Thymus (tissue), 11 donors: ENCODE data around the gene JRKL. TPM values are rescaled to one million over a fixed set of nuclear protein-coding genes. Genes with fewer than 3 reads are reported as not detected.
"Not testable (repeated sequence)": the region's sequence is repeated elsewhere in the genome, so short reads cannot be mapped to it uniquely, and the experiment has no call there.

Source experiments
- DNase-seq, 9 donors: peaks; one replicate each; pipeline ENCODE4 v3.0.0-alpha.2; 2013; ENCODE audit warnings: low spot score in 9 of 9, low read depth in 6 of 9, missing footprints in 1 of 9
- H3K27ac ChIP-seq, 2 donors: one replicate each; pipeline ENCODE4 v1.5.1; 2013; ENCODE audit warnings: control low read depth in 1 of 2, low read depth in 1 of 2, low read length in 1 of 2, mild to moderate bottlenecking in 1 of 2, moderate library complexity in 1 of 2
- H3K27me3 ChIP-seq, 2 donors: one replicate each; pipeline ENCODE4 v1.5.1; 2013; ENCODE audit warnings: low read length in 1 of 2; ENCODE audit not compliant: control insufficient read depth in 2 of 2, insufficient read depth in 1 of 2
- H3K36me3 ChIP-seq, 2 donors: one replicate each; pipeline ENCODE4 v1.5.1; 2013; ENCODE audit warnings: low read length in 1 of 2, mild to moderate bottlenecking in 1 of 2, moderate library complexity in 1 of 2; ENCODE audit not compliant: control insufficient read depth in 2 of 2, insufficient read depth in 2 of 2
- H3K4me1 ChIP-seq, 2 donors: one replicate each; pipeline ENCODE4 v1.5.1; 2013; ENCODE audit warnings: low read length in 2 of 2; ENCODE audit not compliant: control insufficient read depth in 2 of 2, insufficient read depth in 2 of 2
- H3K4me3 ChIP-seq, 2 donors: one replicate each; pipeline ENCODE4 v1.5.1; 2013; ENCODE audit warnings: low read length in 2 of 2, control low read depth in 1 of 2, mild to moderate bottlenecking in 1 of 2
- H3K9me3 ChIP-seq, 2 donors: one replicate each; pipeline ENCODE4 v1.5.1; 2013; ENCODE audit warnings: low read length in 1 of 2, mild to moderate bottlenecking in 1 of 2; ENCODE audit not compliant: control insufficient read depth in 2 of 2, insufficient read depth in 1 of 2
- WGBS: extraction: QIAGEN DNeasy Blood & Tissue Kit; methylation state at CpG from one replicate; pipeline ENCODE4 v1.1.7; 2013; 5-methylcytosine and 5-hydroxymethylcytosine counted together
- polyA plus RNA-seq: library from polyadenylated mRNA; stranded (reverse); fragments of 200-250 nt; gene quantifications from one replicate; pipeline ENCODE4 v1.2.3, GENCODE V29; 2013
- total RNA-seq: library from RNA; stranded (reverse); fragments of 120-200 nt; gene quantifications from one replicate; pipeline ENCODE4 v1.2.4, GENCODE V29; 2013
- donor health status: healthy.

The JRKL gene
- total and polyA plus RNA-seq, 2 donors, result 7.6 to 12.7 TPM

DNA sequence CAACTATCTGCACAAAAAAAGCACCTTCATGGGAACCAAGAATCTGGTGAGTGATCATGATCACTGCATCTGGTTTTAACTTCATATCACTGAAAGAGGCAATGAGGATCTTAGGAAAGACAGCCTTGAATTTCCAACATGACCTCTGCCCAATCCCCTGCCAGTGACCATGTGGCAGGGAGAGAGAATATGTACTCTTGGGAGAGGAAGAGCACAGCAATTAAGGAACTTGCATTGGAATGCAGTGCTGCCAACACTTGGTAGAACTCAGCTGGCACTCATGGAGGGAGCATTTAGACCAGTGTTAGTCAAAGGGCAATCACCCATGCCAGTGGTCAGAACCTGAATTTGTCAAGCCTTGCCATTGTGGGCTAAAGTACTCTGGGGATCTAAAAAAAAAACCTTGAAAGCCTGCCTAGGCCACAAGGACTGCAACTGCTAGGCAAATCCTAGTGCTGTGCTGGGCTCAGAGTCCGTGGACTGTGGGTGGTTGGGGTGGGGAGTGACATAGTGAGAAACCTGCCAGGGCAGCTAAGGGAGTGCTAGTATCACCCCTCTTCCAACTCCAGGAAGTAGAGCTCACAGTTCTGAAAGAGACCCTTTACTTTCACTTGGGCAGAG lies 23.1 kb downstream of the JRKL start:
- WGBS, result 92% methylated on average over 1 of the region's 1 CpG
- Histone ChIP-seq H3K27me3 (no peaks in the 10 kb centered on the region), H3K36me3 (no peaks in the 10 kb centered on the region), H3K4me1 (no peaks in the 10 kb centered on the region), H3K4me3 (no peak overlapping the region), H3K27ac (no peak overlapping the region), H3K9me3 (no peaks in the 10 kb centered on the region)
- no peak for DNase-seq

DNA sequence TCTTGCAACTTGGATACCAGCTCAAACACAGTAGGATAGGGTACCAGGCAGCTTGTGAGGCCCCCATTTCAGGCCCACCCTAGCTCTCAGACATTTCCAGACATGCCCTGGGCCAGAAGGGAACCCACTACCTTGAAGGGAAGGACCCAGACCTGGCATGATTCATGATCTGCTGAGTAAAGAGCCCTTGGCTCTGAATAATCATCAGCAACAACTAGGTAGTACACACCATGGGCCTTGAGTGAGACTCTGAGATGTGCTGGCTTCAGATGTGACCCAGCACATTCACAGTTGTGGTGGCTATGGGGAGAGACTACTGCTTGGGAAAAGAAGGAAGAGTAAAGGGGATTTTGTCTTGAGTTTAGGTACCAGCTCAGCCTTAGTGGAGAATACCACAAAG lies 23.6 kb downstream of the JRKL start:
- no peaks in the 10 kb centered on the region for H3K36me3 ChIP-seq

DNA sequence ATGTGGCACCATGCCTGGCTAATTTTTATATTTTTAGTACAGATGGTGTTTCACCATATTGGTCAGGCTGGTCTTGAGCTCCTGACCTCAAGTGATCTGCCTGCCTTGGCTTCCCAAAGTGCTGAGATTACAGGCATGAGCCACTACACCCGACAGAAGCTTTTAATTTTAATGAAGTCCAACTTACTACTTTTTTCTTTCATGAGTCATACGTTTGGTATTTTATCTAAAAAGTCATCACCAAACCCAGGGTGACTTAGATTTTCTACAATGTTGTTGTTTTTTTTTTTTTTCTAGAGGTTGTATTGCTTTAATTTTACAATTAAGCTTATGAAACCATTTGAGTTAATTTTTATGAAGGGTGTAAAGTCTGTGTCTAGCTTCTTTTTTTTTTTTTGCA lies 34.9 kb downstream of the JRKL start:
- Histone ChIP-seq H3K36me3 (no peaks in the 10 kb centered on the region), H3K4me1 (no peaks in the 10 kb centered on the region), H3K9me3 (no peaks in the 10 kb centered on the region), H3K27ac (no peak overlapping the region), H3K4me3 (no peak overlapping the region), H3K27me3 (no peaks in the 10 kb centered on the region)
- WGBS, result 75% methylated on average over 2 of the region's 2 CpGs
- DNase-seq, result no peak

More for the DNA sequence above, 23.6 kb downstream of the JRKL start:
- H3K4me1 ChIP-seq, result no peaks in the 10 kb centered on the region
- H3K9me3 ChIP-seq, result no peaks in the 10 kb centered on the region
- no peak overlapping the region for H3K4me3 ChIP-seq
- no peak overlapping the region for H3K27ac ChIP-seq
- DNase-seq, result no peak
- no peaks in the 10 kb centered on the region for H3K27me3 ChIP-seq

DNA sequence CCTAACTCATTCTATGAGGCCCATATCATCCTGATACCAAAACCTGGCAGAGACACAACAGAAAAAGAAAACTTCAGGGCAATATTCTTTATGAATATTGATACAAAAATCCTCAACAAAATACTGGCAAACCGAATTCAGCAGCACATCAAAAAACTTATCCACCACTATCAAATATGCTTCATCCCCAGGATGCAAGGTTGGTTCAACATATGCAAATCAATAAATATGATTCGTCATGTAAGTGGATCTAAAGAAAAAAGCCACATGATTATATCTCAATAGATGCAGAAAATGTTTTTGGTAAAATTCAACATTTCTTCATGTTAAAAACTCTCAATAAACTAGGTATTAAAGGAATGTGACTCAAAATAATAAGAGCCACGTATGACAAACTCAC lies 40.9 kb downstream of the JRKL start:
- H3K27ac ChIP-seq, result no peak overlapping the region
- no peak for DNase-seq
- H3K27me3 ChIP-seq, result no peaks in the 10 kb centered on the region
- H3K4me3 ChIP-seq, result no peak overlapping the region
- no peaks in the 10 kb centered on the region for H3K36me3 ChIP-seq
- no peaks in the 10 kb centered on the region for H3K4me1 ChIP-seq
- H3K9me3 ChIP-seq, result no peaks in the 10 kb centered on the region
- 96% methylated on average over 3 of the region's 3 CpGs for WGBS

DNA sequence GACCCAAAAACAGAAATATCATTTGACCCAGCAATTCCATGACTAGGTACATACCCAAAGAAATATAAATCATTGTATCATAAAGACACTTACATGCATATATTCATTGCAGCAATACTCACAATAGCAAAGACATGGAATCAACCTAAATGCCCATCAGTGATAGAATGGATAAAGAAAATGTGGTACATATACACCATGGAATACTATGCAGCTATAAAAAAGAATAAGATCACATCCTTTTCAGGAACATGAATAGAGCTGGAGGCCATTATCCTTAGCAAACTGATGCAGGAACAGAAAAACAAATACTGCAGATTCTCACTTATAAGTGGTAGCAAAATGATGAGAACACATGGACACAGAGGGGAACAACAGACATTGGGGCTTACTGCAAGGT lies 42.8 kb downstream of the JRKL start:
- not testable (repeated sequence) for DNase-seq, H3K9me3 ChIP-seq

More for the DNA sequence above, 42.8 kb downstream of the JRKL start:
- H3K4me1 ChIP-seq, H3K36me3 ChIP-seq, H3K27ac ChIP-seq, H3K4me3 ChIP-seq, H3K27me3 ChIP-seq: not testable (repeated sequence)

Other genes starting within 250 kb of the JRKL start
- gene MAML2, start 46.8 kb upstream of the JRKL start, total RNA-seq, result 9.8 TPM
- gene MAML2, start 46.8 kb upstream of the JRKL start, polyA plus RNA-seq, result 7.9 TPM
- 15.8 TPM for gene CCDC82, start 101 bp upstream of the JRKL start, total RNA-seq
- gene CCDC82, start 101 bp upstream of the JRKL start, polyA plus RNA-seq, result 63.6 TPM